Measurements from ENCODE around the gene RPL37A.

DNA sequence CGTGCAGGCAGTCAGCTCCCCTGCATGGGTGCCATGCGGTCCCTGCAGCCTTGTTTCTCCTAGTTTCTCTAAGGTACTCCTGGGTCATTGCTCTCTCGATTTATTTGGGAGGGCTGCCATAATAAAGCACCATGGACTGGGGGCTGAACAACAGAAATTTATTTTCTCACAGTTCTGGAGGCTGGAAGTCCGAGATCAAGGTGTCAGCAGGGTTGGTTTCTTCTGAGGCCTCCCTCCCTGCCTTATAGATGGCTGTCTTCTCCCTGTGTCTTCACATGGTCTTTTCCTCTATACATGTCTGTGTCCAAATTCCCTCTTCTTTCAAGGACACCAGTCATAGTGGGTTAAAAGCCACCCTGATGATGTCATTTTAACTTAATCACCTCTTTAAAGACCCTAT is 40.5 kb downstream of the RPL37A start:
- TF ChIP-seq, protein P1, sequence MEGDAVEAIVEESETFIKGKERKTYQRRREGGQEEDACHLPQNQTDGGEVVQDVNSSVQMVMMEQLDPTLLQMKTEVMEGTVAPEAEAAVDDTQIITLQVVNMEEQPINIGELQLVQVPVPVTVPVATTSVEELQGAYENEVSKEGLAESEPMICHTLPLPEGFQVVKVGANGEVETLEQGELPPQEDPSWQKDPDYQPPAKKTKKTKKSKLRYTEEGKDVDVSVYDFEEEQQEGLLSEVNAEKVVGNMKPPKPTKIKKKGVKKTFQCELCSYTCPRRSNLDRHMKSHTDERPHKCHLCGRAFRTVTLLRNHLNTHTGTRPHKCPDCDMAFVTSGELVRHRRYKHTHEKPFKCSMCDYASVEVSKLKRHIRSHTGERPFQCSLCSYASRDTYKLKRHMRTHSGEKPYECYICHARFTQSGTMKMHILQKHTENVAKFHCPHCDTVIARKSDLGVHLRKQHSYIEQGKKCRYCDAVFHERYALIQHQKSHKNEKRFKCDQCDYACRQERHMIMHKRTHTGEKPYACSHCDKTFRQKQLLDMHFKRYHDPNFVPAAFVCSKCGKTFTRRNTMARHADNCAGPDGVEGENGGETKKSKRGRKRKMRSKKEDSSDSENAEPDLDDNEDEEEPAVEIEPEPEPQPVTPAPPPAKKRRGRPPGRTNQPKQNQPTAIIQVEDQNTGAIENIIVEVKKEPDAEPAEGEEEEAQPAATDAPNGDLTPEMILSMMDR (IDR thresholded peaks at IDR 0.05), result no peak
- TF ChIP-seq EZH2 (IDR thresholded peaks at IDR 0.05) (no peak), EZH2phosphoT487 (IDR thresholded peaks at IDR 0.05) (no peak)
